ENCODE results near the gene FN3KRP.

- TF ChIP-seq CTCF (IDR thresholded peaks at IDR 0.05) (peak; percentile 77 to 92 (median 84)), POLR2A (IDR thresholded peaks at IDR 0.05) (no peak)
Measured at GRCh38 chr17:82775001-82775823, 58.7 kb downstream of the FN3KRP start.

Measured in heart left ventricle (tissue), 13 donors.